Neural crest cell (in vitro differentiated cells): ENCODE measurements around the gene GLB1L2. TPM values are rescaled to one million over a fixed set of nuclear protein-coding genes. Genes with fewer than 3 reads are reported as not detected.
A peak's percentile ranks its signal among the peaks of the same experiment; 100 is the strongest.
"Not testable (repeated sequence)": the region's sequence is repeated elsewhere in the genome, so short reads cannot be mapped to it uniquely, and the experiment has no call there.

Source experiments
- DNase-seq: peaks from one replicate; pipeline ENCODE4 v3.0.0; 2021; ENCODE audit warnings: low read depth, mixed read lengths, low spot score
- H3K27ac Mint-ChIP-seq: one replicate; pipeline ENCODE4 v1.8.0; 2021; ENCODE audit warnings: mild to moderate bottlenecking, mixed read lengths; ENCODE audit not compliant: unreplicated experiment
- H3K27me3 Mint-ChIP-seq: 2 replicates; pipeline ENCODE4 v1.8.0; 2021; ENCODE audit warnings: low read depth, mild to moderate bottlenecking, mixed read lengths
- H3K36me3 Mint-ChIP-seq: 2 replicates; pipeline ENCODE4 v1.8.0; 2021; ENCODE audit warnings: low read depth, mild to moderate bottlenecking, mixed read lengths
- H3K4me1 Mint-ChIP-seq: 2 replicates; pipeline ENCODE4 v1.8.0; 2021; ENCODE audit warnings: mixed read lengths
- H3K4me3 Mint-ChIP-seq: one replicate; pipeline ENCODE4 v1.8.0; 2021; ENCODE audit warnings: mild to moderate bottlenecking, mixed read lengths
- H3K9me3 Mint-ChIP-seq: 2 replicates; pipeline ENCODE4 v1.8.0; 2021; ENCODE audit warnings: mixed read lengths
- CTCF ChIP-seq: fragments of 200-600 bp; sonication (generic); conservative IDR thresholded peaks from 2 replicates; pipeline ENCODE4 v1.5.0; 2021; ENCODE audit warnings: antibody characterized with exemption, mild to moderate bottlenecking
- total RNA-seq: library from RNA; stranded (reverse); gene quantifications from 2 replicates; pipeline ENCODE4 v1.2.1, GENCODE V29; 2021

The GLB1L2 gene
- total RNA-seq, 1 donor from 2014 or later, result 15.4 TPM

- Mint-ChIP-seq H3K9me3 (peaks cover 5% of the 10 kb centered on the region), H3K4me1 (no peaks in the 10 kb centered on the region), H3K27ac (no peak overlapping the region), H3K27me3 (peaks cover 7% of the 10 kb centered on the region), H3K4me3 (no peak overlapping the region), H3K36me3 (peaks cover 2% of the 10 kb centered on the region)
- no peak for TF ChIP-seq CTCF
- no peak for DNase-seq
Measured at GRCh38 chr11:134313821-134314607, 17.8 kb upstream of the GLB1L2 start.

GRCh38 chr11:134317103-134317502, 14.7 kb upstream of the GLB1L2 start:
- no peaks in the 10 kb centered on the region for H3K4me1 Mint-ChIP-seq
- peaks cover 20% of the 10 kb centered on the region for H3K27me3 Mint-ChIP-seq
- H3K4me3 Mint-ChIP-seq, result no peak overlapping the region
- H3K36me3 Mint-ChIP-seq, result peaks cover 6% of the 10 kb centered on the region
- H3K27ac Mint-ChIP-seq, result no peak overlapping the region
- DNase-seq, result no peak
- peaks cover 12% of the 10 kb centered on the region for H3K9me3 Mint-ChIP-seq
- no peak for TF ChIP-seq CTCF

- H3K36me3 Mint-ChIP-seq, H3K4me1 Mint-ChIP-seq, H3K4me3 Mint-ChIP-seq, DNase-seq, H3K27ac Mint-ChIP-seq: not testable (repeated sequence)
- H3K27me3 Mint-ChIP-seq, result peaks cover 24% of the 10 kb centered on the region
- peaks cover 15% of the 10 kb centered on the region for H3K9me3 Mint-ChIP-seq
Measured at GRCh38 chr11:134321373-134321772, 10.4 kb upstream of the GLB1L2 start.

GRCh38 chr11:134322553-134322952, 9.2 kb upstream of the GLB1L2 start:
- Mint-ChIP-seq H3K4me3 (no peak overlapping the region), H3K27me3 (peaks cover 18% of the 10 kb centered on the region), H3K36me3 (peaks cover 4% of the 10 kb centered on the region), H3K9me3 (peaks cover 10% of the 10 kb centered on the region), H3K4me1 (no peaks in the 10 kb centered on the region), H3K27ac (no peak overlapping the region)
- no peak for DNase-seq
- TF ChIP-seq CTCF, result no peak

GRCh38 chr11:134328433-134328832, 3.4 kb upstream of the GLB1L2 start:
- no peak for TF ChIP-seq CTCF
- no peak overlapping the region for H3K27ac Mint-ChIP-seq
- no peaks in the 10 kb centered on the region for H3K36me3 Mint-ChIP-seq
- no peak overlapping the region for H3K4me3 Mint-ChIP-seq
- H3K4me1 Mint-ChIP-seq, result peaks cover 22% of the 10 kb centered on the region
- DNase-seq, result no peak
- no peaks in the 10 kb centered on the region for H3K9me3 Mint-ChIP-seq
- peaks cover 43% of the 10 kb centered on the region for H3K27me3 Mint-ChIP-seq

GRCh38 chr11:134330611-134331353, 1.0 kb upstream of the GLB1L2 start:
- H3K9me3 Mint-ChIP-seq, result no peaks in the 10 kb centered on the region
- H3K36me3 Mint-ChIP-seq, result no peaks in the 10 kb centered on the region
- no peak for DNase-seq
- no peak overlapping the region for H3K27ac Mint-ChIP-seq
- no peak for TF ChIP-seq CTCF
- H3K27me3 Mint-ChIP-seq, result peaks cover 52% of the 10 kb centered on the region
- peaks cover 30% of the 10 kb centered on the region for H3K4me1 Mint-ChIP-seq
- H3K4me3 Mint-ChIP-seq, result peak overlapping the region; percentile 80
